HCT116 (cell line): Measurements from ENCODE around the gene LIM2. TPM values are rescaled to one million over a fixed set of nuclear protein-coding genes. Genes with fewer than 3 reads are reported as not detected.

Source experiments
- ATAC-seq: fragments of 200-7000 bp; cut with Tn5 transposase; 2 replicates; pipeline ENCODE4 v1.9.1; 2020; ENCODE audit warnings: mild to moderate bottlenecking, moderate library complexity
- BruUV-seq: library from RNA; stranded (reverse); fragments of 400-500 nt; replicated peaks from 2 replicates; lab custom pipeline; 2021; lab: Mats Ljungman, UMichigan
- CTCF ChIA-PET: fragments of 300-600 bp; sonication (Branson Sonifier 250); formaldehyde crosslinking; loops from one replicate; lab custom pipeline; 2021; ENCODE audit warnings: antibody characterized with exemption; lab: Charles Lee
- POLR2A ChIA-PET: fragments of 300-600, 350-600 bp; sonication (Branson Sonifier 250); formaldehyde crosslinking; loops from one replicate; lab custom pipeline; 2021; ENCODE audit warnings: antibody characterized with exemption; lab: Charles Lee
- RAD21 ChIA-PET, 2 experiments: fragments of 300-600 bp; sonication (Branson Sonifier 250); formaldehyde crosslinking; loops; one replicate each; lab custom pipeline; 2023; ENCODE audit warnings: low total read pairs in 2 of 2; ENCODE audit not compliant: uncharacterized antibody in 2 of 2, unreplicated experiment in 2 of 2, low non-redundant PET in 1 of 2; lab: Charles Lee
- DNase-seq: peaks from one replicate; pipeline ENCODE4 v3.0.0-alpha.2; 2010; ENCODE audit warnings: low read depth, low spot score
- H2AFZ ChIP-seq: fragments of 200-600 bp; shearing (Covaris generic), sonication (generic); 2 replicates; pipeline ENCODE4 v1.6.1; 2017; ENCODE audit warnings: low read depth, mixed run types, mixed read lengths, antibody characterized with exemption, low read length; ENCODE audit not compliant: poor library complexity, severe bottlenecking
- H3K27ac ChIP-seq: 2 replicates; pipeline ENCODE4 v1.5.1; 2012; ENCODE audit warnings: low read depth, low read length
- H3K27me3 ChIP-seq: fragments of 200-600 bp; sonication (generic); 2 replicates; pipeline ENCODE4 v1.6.1; 2016; ENCODE audit warnings: mixed run types, low read length, mixed read lengths; ENCODE audit not compliant: insufficient read depth
- H3K36me3 ChIP-seq, 2 experiments: fragments of 200-500 bp in 1 of 2; fragments of 200-600 bp in 1 of 2; sonication (Bioruptor generic) in 1 of 2; sonication (generic) in 1 of 2; 2 replicates each; pipeline versions ENCODE4 v1.5.1 to v1.6.1; 2014 to 2016; ENCODE audit warnings: low read length in 2 of 2, inconsistent platforms in 1 of 2, mixed read lengths in 1 of 2, mixed run types in 1 of 2; ENCODE audit not compliant: insufficient read depth in 2 of 2, control insufficient read depth in 1 of 2
- H3K4me1 ChIP-seq, 2 experiments: fragments of 200-600 bp in 1 of 2; sonication (generic) in 1 of 2; 2 replicates each; pipeline versions ENCODE4 v1.5.1 to v1.6.1; 2012 to 2017; ENCODE audit warnings: low read length in 2 of 2, inconsistent platforms in 1 of 2, mild to moderate bottlenecking in 1 of 2, mixed read lengths in 1 of 2, mixed run types in 1 of 2, moderate library complexity in 1 of 2; ENCODE audit not compliant: insufficient read depth in 2 of 2, control insufficient read depth in 1 of 2
- H3K4me2 ChIP-seq: fragments of 200-600 bp; sonication (generic); 2 replicates; pipeline ENCODE4 v1.6.1; 2017; ENCODE audit warnings: mixed run types, low read length, mixed read lengths
- H3K4me3 ChIP-seq, 2 experiments: fragments of 200-600 bp in 1 of 2; sonication (generic) in 1 of 2; replicated peaks in 1 of 2; 2 replicates each; pipeline ENCODE4 v1.5.1; 2011 to 2016; ENCODE audit warnings: low read length in 2 of 2, control low read depth in 1 of 2, low read depth in 1 of 2, mild to moderate bottlenecking in 1 of 2, mixed read lengths in 1 of 2, mixed run types in 1 of 2
- H3K79me2 ChIP-seq: fragments of 200-600 bp; sonication (generic); 2 replicates; pipeline ENCODE4 v1.6.1; 2017; ENCODE audit warnings: mild to moderate bottlenecking, mixed run types, low read length, moderate library complexity, mixed read lengths; ENCODE audit not compliant: insufficient read depth
- H3K9ac ChIP-seq: fragments of 200-600 bp; sonication (generic); 2 replicates; pipeline ENCODE4 v1.6.1; 2016; ENCODE audit warnings: low read length, mixed read lengths
- H3K9me2 ChIP-seq: fragments of 200-600 bp; sonication (generic), shearing (Covaris generic); 2 replicates; pipeline ENCODE4 v1.6.1; 2017; ENCODE audit warnings: mixed run types, mild to moderate bottlenecking, moderate library complexity; ENCODE audit not compliant: insufficient read depth
- H3K9me3 ChIP-seq, 2 experiments: fragments of 200-500 bp in 1 of 2; fragments of 200-600 bp in 1 of 2; sonication (Bioruptor generic) in 1 of 2; sonication (generic) in 1 of 2; 2 replicates each; pipeline ENCODE4 v1.6.1; 2014 to 2017; ENCODE audit warnings: low read length in 2 of 2, mixed read lengths in 2 of 2, inconsistent platforms in 1 of 2, low read depth in 1 of 2, mild to moderate bottlenecking in 1 of 2, mixed run types in 1 of 2, moderate library complexity in 1 of 2; ENCODE audit not compliant: control insufficient read depth in 1 of 2, insufficient read depth in 1 of 2
- H4K20me1 ChIP-seq: fragments of 200-600 bp; sonication (generic), shearing (Covaris generic); 2 replicates; pipeline ENCODE4 v1.6.1; 2017; ENCODE audit warnings: mixed run types, mild to moderate bottlenecking, moderate library complexity; ENCODE audit not compliant: insufficient read depth
- ATF3 ChIP-seq: IDR thresholded peaks from 2 replicates; pipeline ENCODE4 v1.6.1; 2012
- CBX3 ChIP-seq: IDR thresholded peaks from 2 replicates; pipeline ENCODE4 v1.6.1; 2012; ENCODE audit warnings: low read depth
- CTCF ChIP-seq, 3 experiments: fragments of 200-600 bp in 1 of 3; sonication (generic) in 1 of 3; IDR thresholded peaks in 2 of 3; conservative IDR thresholded peaks in 1 of 3; 2 replicates each; pipeline ENCODE4 v1.5.1; 2012 to 2017; ENCODE audit warnings: low read depth in 2 of 3, low read length in 2 of 3, antibody characterized with exemption in 1 of 3, borderline replicate concordance in 1 of 3, control low read depth in 1 of 3, mild to moderate bottlenecking in 1 of 3, mixed read lengths in 1 of 3, mixed run types in 1 of 3, moderate library complexity in 1 of 3; ENCODE audit not compliant: insufficient read depth in 1 of 3
- EGR1 ChIP-seq: IDR thresholded peaks from 2 replicates; pipeline ENCODE4 v1.6.1; 2012; ENCODE audit warnings: low read depth
- ELF1 ChIP-seq: IDR thresholded peaks from 2 replicates; pipeline ENCODE4 v1.6.1; 2012; ENCODE audit warnings: low read depth, borderline replicate concordance
- EZH2 ChIP-seq: fragments of 200-600 bp; sonication (generic); IDR thresholded peaks from 2 replicates; pipeline ENCODE4 v1.6.1; 2017; ENCODE audit warnings: antibody characterized with exemption, mixed run types
- EZH2phosphoT487 ChIP-seq: fragments of 200-600 bp; IDR thresholded peaks from 2 replicates; pipeline ENCODE4 v1.6.1; 2018; ENCODE audit warnings: antibody characterized with exemption, borderline replicate concordance
- FOSL1 ChIP-seq: IDR thresholded peaks from 2 replicates; pipeline ENCODE4 v1.6.1; 2012; ENCODE audit warnings: low read depth
- JUND ChIP-seq: IDR thresholded peaks from 2 replicates; pipeline ENCODE4 v1.6.1; 2012
- POLR2AphosphoS5 ChIP-seq: IDR thresholded peaks from 2 replicates; pipeline ENCODE4 v1.6.1; 2011; ENCODE audit warnings: mild to moderate bottlenecking, low read depth, low read length, moderate library complexity
- SIN3A ChIP-seq: IDR thresholded peaks from 2 replicates; pipeline ENCODE4 v1.6.1; 2012; ENCODE audit warnings: low read depth
- SP1 ChIP-seq: IDR thresholded peaks from 2 replicates; pipeline ENCODE4 v1.6.1; 2012; ENCODE audit warnings: low read depth
- SRF ChIP-seq: IDR thresholded peaks from 2 replicates; pipeline ENCODE4 v1.6.1; 2012; ENCODE audit warnings: low read depth
- YY1 ChIP-seq: IDR thresholded peaks from 2 replicates; pipeline ENCODE4 v1.6.1; 2011; ENCODE audit warnings: low read length, low read depth, moderate library complexity, mild to moderate bottlenecking; ENCODE audit not compliant: insufficient replicate concordance; ENCODE audit errors: extremely low read depth
- intact Hi-C: fragments of 100-400 bp; cut with micrococcal nuclease; formaldehyde crosslinking; loops from 2 replicates; pipeline ENCODE4 v1.10.0; 2022
- total RNA-seq: library from RNA; stranded (reverse); gene quantifications from one replicate; pipeline ENCODE4 v1.2.1, GENCODE V29; 2021; ENCODE audit not compliant: unreplicated experiment
- TF ChIP-seq, protein P1 (sequence below): IDR thresholded peaks from 2 replicates; pipeline ENCODE4 v1.6.1; 2012
- TF ChIP-seq, protein P2 (sequence below): IDR thresholded peaks from 2 replicates; pipeline ENCODE4 v1.6.1; 2011; ENCODE audit warnings: mild to moderate bottlenecking, low read length, moderate library complexity; ENCODE audit not compliant: insufficient replicate concordance; ENCODE audit errors: extremely low read depth
- TF ChIP-seq, protein P3 (sequence below): IDR thresholded peaks from 2 replicates; pipeline ENCODE4 v1.6.1; 2012; ENCODE audit warnings: low read depth

The LIM2 gene
- total RNA-seq, 1 experiment from 2014 or later = not detected

GRCh38 chr19:51389143-51389542 lies 1.4 kb upstream of the LIM2 start:
- Histone ChIP-seq H3K4me3 (no peak overlapping the region), H3K9me3 (no peaks in the 10 kb centered on the region), H3K9me2 (no peaks in the 10 kb centered on the region), H3K9ac (no peak overlapping the region), H3K4me1 (peaks cover 0 to 6% of the 10 kb centered on the region in 2 experiments; a peak in 2 of 4 replicates), H2AFZ (no peak overlapping the region), H3K36me3 (no peaks in the 10 kb centered on the region), H3K79me2 (no peaks in the 10 kb centered on the region), H4K20me1 (no peaks in the 10 kb centered on the region), H3K27me3 (no peaks in the 10 kb centered on the region), H3K4me2 (no peak overlapping the region), H3K27ac (no peak overlapping the region)
- no TSS peak for BruUV-seq
- ChIA-PET POLR2A (interaction anchor here (0.7 kb wide), 1 partner anchor 324 kb away, joined by 3 read pairs; no protein-coding TSS in a partner anchor), RAD21 (no interaction called here), CTCF (no interaction called here)
- TF ChIP-seq YY1 (no peak), POLR2AphosphoS5 (no peak), EZH2phosphoT487 (no peak), CTCF (IDR thresholded peaks at IDR 0.05 in 2 of 3, conservative IDR thresholded peaks at IDR 0.05 in 1 of 3; ENCODE audit: borderline replicate concordance in 1 of 3, insufficient read depth in 1 of 3, low read depth in 2 of 3, low read length in 2 of 3) (no peak), SP1 (no peak), ATF3 (no peak), EGR1 (no peak), JUND (no peak), CBX3 (no peak), SIN3A (no peak), ELF1 (no peak), EZH2 (no peak), FOSL1 (no peak), SRF (no peak)
- TF ChIP-seq, protein P1, sequence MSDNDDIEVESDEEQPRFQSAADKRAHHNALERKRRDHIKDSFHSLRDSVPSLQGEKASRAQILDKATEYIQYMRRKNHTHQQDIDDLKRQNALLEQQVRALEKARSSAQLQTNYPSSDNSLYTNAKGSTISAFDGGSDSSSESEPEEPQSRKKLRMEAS = no peak
- TF ChIP-seq, protein P2, sequence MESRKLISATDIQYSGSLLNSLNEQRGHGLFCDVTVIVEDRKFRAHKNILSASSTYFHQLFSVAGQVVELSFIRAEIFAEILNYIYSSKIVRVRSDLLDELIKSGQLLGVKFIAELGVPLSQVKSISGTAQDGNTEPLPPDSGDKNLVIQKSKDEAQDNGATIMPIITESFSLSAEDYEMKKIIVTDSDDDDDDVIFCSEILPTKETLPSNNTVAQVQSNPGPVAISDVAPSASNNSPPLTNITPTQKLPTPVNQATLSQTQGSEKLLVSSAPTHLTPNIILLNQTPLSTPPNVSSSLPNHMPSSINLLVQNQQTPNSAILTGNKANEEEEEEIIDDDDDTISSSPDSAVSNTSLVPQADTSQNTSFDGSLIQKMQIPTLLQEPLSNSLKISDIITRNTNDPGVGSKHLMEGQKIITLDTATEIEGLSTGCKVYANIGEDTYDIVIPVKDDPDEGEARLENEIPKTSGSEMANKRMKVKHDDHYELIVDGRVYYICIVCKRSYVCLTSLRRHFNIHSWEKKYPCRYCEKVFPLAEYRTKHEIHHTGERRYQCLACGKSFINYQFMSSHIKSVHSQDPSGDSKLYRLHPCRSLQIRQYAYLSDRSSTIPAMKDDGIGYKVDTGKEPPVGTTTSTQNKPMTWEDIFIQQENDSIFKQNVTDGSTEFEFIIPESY = no peak
- TF ChIP-seq, protein P3, sequence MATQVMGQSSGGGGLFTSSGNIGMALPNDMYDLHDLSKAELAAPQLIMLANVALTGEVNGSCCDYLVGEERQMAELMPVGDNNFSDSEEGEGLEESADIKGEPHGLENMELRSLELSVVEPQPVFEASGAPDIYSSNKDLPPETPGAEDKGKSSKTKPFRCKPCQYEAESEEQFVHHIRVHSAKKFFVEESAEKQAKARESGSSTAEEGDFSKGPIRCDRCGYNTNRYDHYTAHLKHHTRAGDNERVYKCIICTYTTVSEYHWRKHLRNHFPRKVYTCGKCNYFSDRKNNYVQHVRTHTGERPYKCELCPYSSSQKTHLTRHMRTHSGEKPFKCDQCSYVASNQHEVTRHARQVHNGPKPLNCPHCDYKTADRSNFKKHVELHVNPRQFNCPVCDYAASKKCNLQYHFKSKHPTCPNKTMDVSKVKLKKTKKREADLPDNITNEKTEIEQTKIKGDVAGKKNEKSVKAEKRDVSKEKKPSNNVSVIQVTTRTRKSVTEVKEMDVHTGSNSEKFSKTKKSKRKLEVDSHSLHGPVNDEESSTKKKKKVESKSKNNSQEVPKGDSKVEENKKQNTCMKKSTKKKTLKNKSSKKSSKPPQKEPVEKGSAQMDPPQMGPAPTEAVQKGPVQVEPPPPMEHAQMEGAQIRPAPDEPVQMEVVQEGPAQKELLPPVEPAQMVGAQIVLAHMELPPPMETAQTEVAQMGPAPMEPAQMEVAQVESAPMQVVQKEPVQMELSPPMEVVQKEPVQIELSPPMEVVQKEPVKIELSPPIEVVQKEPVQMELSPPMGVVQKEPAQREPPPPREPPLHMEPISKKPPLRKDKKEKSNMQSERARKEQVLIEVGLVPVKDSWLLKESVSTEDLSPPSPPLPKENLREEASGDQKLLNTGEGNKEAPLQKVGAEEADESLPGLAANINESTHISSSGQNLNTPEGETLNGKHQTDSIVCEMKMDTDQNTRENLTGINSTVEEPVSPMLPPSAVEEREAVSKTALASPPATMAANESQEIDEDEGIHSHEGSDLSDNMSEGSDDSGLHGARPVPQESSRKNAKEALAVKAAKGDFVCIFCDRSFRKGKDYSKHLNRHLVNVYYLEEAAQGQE = no peak
- ATAC-seq (no peak), DNase-seq (no peak)
- intact Hi-C loops = no loop called here
